ENCODE measurements around the gene RGS1.
A peak's percentile ranks its signal among the peaks of the same experiment; 100 is the strongest.

The RGS1 gene

DNA sequence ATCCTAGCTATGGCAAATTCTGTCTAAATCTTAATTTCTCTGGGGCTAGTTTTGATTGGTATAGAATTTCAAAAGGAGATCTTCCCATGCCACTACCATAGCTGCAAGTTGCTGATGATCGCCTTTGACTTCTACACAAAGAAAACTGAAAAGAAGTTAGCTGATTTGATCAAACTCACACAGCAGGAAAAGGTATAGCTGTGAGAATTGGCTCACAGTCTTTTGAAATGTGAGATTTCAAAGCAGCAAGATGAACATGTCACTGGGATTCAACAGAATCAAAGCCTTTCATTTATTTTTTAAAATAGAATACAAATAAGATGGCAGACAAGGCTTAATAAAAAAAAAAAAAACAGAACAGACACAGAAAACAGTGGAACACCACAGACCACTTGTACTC, 7.5 kb upstream of the RGS1 start:
- Mint-ChIP-seq H3K4me3 (no peak overlapping the region), H3K27ac (no peak overlapping the region), H3K36me3 (no peaks in the 10 kb centered on the region), H3K4me1 (peaks cover 69% of the 10 kb centered on the region), H3K9me3 (peaks cover 15% of the 10 kb centered on the region)
- ATAC-seq = no peak
- DNase-seq (ENCODE audit: low spot score in 2 of 2) = no peak

DNA sequence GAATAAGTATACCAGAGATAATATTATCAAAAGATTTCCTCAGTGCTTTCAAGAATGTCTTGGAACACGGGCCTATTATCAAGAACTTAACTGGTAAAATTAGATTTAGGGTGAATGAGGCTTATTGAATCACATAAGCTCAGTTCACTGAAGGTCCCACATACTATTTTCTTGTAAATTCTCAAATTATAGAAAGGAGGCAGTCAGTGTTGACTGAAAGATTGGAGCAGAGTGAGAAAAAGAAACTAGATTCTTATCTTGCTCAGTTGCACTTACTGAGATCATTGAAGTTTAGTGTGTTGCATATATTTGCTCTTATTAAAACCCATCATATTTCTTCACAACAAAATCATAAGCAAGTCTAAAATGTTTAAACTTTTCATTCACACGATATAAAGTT, 3.9 kb upstream of the RGS1 start:
- H3K4me1 Mint-ChIP-seq = peaks cover 66% of the 10 kb centered on the region

DNA sequence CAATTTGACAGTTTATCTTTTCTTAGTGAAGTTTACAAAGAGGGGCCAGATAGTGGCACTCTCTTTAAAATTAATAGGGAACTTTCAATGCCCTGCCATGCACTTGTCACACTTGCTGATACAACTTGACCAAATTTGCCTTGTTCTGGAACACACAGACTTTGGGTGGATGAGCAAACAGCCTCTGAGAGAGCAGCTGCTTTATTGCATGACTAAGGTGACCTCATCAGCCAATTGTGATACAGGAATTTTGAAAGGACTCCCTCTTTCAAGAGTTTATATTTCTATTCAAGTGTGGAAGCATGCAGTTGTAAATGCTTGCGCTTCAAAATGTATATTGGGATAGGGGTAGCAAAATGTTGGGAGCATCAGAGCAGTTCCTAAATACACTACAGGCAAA, 2.1 kb upstream of the RGS1 start:
- no peak for DNase-seq (ENCODE audit: low spot score in 2 of 2)
- no peak for ATAC-seq
- H3K4me1 Mint-ChIP-seq = peaks cover 55% of the 10 kb centered on the region
- H3K4me3 Mint-ChIP-seq = peak overlapping the region; percentile 18
- H3K36me3 Mint-ChIP-seq = peaks cover 34% of the 10 kb centered on the region
- no peak overlapping the region for H3K27ac Mint-ChIP-seq
- H3K9me3 Mint-ChIP-seq = peaks cover 11% of the 10 kb centered on the region

More for the DNA sequence above, 3.9 kb upstream of the RGS1 start:
- DNase-seq (ENCODE audit: low spot score in 2 of 2) (no peak), ATAC-seq (no peak)
- H3K27ac Mint-ChIP-seq = peak overlapping the region; percentile 7
- peaks cover 11% of the 10 kb centered on the region for H3K9me3 Mint-ChIP-seq
- peaks cover 16% of the 10 kb centered on the region for H3K36me3 Mint-ChIP-seq
- H3K4me3 Mint-ChIP-seq = peak overlapping the region; percentile 6

DNA sequence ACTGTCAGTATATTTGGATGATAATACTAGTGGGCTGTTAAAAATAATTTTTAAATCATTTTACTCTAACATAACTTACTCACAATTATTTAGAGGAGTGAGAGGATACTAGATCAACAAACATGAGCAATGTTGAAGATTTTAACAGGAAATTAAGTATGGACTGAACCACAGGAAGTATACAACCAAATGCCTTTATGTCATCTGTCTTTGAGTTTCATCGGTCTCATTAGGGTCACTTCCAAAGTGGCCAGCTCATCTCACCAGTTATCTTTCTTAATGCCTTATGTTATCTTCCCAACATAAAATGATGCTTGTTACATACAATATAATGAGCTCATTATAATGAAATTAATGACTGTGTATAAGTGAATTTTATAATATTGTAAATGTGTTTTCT, 1.5 kb upstream of the RGS1 start:
- Mint-ChIP-seq H3K36me3 (peaks cover 40% of the 10 kb centered on the region), H3K4me3 (peak overlapping the region; percentile 18), H3K27ac (no peak overlapping the region), H3K4me1 (peaks cover 53% of the 10 kb centered on the region), H3K9me3 (peaks cover 11% of the 10 kb centered on the region)
- ATAC-seq = no peak
- no peak for DNase-seq (ENCODE audit: low spot score in 2 of 2)

DNA sequence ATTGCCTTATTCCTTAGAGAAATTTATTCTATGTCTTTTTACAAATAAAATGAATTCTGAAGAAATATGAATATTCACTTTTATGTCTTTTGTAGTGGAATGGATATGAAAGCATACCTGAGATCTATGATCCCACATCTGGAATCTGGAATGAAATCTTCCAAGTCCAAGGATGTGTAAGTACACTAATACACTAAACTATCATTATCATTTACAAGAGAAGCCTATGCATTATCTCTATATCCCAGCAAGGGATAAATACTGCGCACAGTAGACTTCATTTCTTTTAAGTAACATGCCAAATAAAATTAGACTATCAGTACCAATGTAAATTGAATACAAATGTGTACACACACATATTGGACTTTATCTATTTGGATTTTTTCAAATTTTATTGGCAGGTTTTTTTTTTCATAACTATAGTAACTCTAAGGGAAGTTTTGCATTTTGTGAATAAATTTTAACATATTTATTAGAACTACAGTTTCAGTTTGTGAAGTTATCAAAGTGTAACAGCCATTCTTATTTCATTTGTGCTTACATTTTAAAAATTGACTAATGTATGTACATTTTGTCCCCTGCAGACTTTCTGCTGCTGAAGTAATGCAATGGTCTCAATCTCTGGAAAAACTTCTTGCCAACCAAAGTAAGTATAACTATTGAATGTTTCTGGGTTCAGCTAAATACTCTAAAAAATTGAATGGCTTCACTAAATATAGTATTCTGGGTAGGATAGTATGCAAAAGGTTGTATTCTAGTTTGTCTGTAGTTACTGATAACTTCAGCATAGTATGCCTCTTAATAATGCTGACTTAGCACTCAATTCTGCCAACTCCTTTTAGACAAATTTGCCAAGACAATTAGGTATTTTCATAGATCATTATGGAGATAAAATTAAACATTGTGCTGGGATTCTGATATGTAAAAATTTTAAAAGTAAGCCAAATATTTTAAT, 894 bp downstream of the RGS1 start:
- peak overlapping the region; percentile 98 for H3K27ac Mint-ChIP-seq
- peaks cover 50% of the 10 kb centered on the region for H3K4me1 Mint-ChIP-seq

DNA sequence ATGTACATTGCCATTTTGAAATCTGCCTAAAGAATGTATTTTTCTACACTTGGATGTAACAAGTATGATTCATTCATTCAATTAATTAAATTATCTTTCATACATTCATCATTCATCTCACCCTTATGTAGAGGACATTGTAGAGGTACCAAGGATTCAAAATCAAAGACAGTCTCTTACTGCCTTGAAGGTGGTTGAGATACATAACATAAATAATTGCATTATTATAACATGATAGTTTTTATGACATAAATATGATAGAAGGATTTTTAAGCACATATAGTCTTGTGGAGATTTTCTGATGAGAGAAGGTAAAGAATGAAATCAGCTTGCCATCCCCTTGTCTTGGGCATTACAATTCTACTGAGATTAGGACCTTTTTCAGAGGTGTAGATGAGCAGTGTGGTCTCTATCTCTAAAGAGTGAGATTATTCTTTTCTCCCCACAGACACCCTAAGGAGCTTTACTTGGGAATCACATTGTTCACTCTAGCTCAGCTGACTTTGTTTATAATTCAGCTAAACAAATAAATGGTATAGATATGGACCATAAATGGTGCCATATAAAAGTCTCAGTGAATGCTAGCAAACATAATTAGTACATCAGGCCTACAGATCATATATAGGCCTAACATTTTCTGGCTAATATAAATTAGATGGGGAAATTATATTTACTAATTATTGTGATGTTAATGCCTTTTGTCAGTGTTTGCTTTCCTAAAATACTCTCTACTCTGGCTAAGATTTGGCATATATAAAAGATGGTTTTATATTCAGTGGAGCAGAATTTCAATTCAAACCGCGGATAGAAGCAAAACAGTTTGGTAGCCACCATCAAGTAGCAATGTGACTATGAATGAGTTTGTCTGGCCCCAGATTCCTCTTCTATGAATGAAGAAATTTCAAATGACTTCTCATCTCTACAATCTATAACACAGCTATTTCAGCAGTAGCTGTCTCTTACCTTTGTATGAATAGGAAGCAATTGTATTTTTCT, 1.9 kb downstream of the RGS1 start:
- Mint-ChIP-seq H3K4me3 (peak overlapping the region; percentile 81), H3K9me3 (no peaks in the 10 kb centered on the region), H3K4me1 (peaks cover 41% of the 10 kb centered on the region), H3K27ac (peak overlapping the region; percentile 98), H3K36me3 (peaks cover 63% of the 10 kb centered on the region)
- ATAC-seq = no peak
- DNase-seq (ENCODE audit: low spot score in 2 of 2) = no peak

More for the DNA sequence above, 894 bp downstream of the RGS1 start:
- no peak for ATAC-seq
- Mint-ChIP-seq H3K36me3 (peaks cover 63% of the 10 kb centered on the region), H3K4me3 (peak overlapping the region; percentile 81), H3K9me3 (no peaks in the 10 kb centered on the region)
- DNase-seq (ENCODE audit: low spot score in 2 of 2) = no peak

DNA sequence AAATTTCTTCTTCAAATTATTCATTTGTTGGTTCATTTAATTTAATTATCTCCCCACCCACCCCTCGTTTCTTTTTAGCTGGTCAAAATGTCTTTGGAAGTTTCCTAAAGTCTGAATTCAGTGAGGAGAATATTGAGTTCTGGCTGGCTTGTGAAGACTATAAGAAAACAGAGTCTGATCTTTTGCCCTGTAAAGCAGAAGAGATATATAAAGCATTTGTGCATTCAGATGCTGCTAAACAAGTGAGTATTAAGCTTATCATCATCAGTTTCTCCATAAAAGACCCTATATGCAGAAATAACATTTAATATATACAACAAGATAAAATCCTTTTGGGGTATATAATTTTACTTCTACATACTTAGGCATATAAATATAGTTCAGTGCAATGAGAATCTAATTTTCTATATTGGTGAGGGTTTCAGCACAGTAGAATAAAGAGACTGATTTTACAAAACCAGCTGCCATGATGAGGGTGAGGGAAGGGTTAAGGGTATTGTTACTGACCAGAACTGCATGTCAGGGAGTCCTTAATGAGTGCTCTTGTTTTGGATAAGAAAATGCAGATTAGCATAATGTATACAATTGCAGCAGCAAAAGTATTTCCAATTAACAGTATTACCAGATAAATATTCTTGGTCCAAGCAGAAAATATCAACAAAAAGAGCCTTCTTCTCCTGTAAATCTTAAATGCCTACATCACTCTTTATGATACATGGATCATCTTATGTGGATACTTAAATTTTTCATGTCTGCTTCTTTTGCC, 2.8 kb downstream of the RGS1 start:
- ATAC-seq (no peak), DNase-seq (ENCODE audit: low spot score in 2 of 2) (no peak)
- Mint-ChIP-seq H3K4me1 (peaks cover 32% of the 10 kb centered on the region), H3K27ac (peak overlapping the region; percentile 98), H3K4me3 (peak overlapping the region; percentile 81), H3K36me3 (peaks cover 63% of the 10 kb centered on the region), H3K9me3 (no peaks in the 10 kb centered on the region)

DNA sequence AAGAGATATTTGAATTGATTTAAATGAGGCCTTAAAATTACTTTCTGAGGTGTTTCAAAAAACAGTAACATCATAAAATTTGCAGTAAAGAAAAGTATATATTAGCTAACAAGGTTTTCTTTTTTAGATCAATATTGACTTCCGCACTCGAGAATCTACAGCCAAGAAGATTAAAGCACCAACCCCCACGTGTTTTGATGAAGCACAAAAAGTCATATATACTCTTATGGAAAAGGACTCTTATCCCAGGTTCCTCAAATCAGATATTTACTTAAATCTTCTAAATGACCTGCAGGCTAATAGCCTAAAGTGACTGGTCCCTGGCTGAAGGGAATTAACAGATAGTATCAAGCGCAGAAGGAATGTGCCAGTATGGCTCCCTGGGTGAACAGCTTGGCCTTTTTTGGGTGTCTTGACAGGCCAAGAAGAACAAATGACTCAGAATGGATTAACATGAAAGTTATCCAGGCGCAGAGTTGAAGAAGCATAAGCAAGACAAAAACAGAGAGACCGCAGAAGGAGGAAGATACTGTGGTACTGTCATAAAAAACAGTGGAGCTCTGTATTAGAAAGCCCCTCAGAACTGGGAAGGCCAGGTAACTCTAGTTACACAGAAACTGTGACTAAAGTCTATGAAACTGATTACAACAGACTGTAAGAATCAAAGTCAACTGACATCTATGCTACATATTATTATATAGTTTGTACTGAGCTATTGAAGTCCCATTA, 3.6 kb downstream of the RGS1 start:
- Mint-ChIP-seq H3K27ac (peak overlapping the region; percentile 98), H3K9me3 (no peaks in the 10 kb centered on the region), H3K36me3 (peaks cover 63% of the 10 kb centered on the region), H3K4me3 (peak overlapping the region; percentile 81), H3K4me1 (peaks cover 27% of the 10 kb centered on the region)
- DNase-seq (ENCODE audit: low spot score in 2 of 2) (no peak), ATAC-seq (peak; percentile 60)

DNA sequence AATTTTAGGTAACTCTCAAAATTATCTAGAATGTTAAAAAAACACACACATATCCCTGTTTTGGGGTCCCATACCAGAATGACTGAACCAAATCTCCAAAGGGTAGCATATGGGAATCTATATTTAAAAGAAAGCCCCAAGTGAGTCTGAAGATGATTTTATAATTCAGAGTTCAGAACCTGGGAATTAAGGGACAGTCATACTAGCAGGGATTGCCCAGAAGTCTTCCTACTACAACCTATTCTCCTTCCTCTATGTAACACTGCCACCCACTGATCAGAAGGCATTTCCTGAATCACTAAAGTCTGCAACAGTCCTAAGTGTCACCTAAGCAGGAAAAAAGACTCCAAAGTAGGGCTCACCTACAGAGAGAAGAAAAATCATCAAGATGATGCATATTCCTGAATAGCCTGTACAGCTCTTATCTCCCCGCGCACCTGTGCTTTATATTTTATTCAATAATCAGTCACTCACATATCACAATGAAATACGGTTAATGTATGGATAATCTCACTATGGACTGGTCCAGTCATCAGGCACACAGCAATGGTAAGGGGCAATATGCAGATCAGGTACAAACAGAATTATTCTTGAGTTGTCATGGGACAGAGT, 4.9 kb downstream of the RGS1 start:
- no peak for DNase-seq (ENCODE audit: low spot score in 2 of 2)
- H3K4me1 Mint-ChIP-seq = peaks cover 19% of the 10 kb centered on the region
- peaks cover 59% of the 10 kb centered on the region for H3K36me3 Mint-ChIP-seq
- H3K9me3 Mint-ChIP-seq = no peaks in the 10 kb centered on the region
- peak overlapping the region; percentile 81 for H3K4me3 Mint-ChIP-seq
- peak; percentile 42 for ATAC-seq
- peak overlapping the region; percentile 98 for H3K27ac Mint-ChIP-seq

DNA sequence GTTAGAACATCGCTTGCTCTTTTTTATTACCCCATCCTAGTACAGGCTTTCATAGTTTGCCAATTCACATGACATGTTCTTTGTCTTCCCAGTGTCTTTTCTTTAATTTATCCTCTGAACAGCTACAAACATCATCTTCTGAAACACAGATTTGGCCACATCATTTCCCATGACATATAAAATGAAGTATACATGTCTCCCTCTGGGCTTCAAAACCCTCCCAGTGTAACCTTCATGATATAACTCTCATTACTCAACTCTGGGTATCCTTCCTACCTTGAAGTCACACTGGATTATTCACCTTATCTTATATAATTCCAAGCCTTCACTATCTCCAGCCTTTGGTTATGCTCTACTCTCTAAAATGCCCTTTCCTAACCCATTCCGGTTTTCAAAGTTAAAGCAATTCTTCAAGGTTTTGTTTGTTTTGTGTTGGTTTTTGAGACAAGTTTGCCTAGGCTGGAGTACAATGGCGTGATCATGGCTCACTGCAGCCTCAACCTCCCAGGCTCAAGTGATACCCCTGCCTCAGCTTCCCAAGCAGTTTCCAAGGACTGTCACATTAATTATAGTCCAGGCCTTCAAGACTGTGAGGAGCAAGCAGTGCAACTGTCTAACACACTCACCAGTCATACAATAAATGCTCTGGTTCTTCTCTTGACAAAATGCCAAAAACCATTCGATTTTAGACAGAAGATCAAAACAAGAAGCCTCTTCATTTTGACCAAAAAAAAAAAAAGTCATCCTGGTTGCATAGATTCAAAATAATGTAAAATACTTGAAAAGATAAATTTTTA, 5.8 kb downstream of the RGS1 start:
- ATAC-seq (peak; percentile 55), DNase-seq (ENCODE audit: low spot score in 2 of 2) (no peak)
- Mint-ChIP-seq H3K4me3 (peak overlapping the region; percentile 81), H3K27ac (peak overlapping the region; percentile 98), H3K9me3 (no peaks in the 10 kb centered on the region), H3K4me1 (peaks cover 15% of the 10 kb centered on the region), H3K36me3 (peaks cover 51% of the 10 kb centered on the region)

DNA sequence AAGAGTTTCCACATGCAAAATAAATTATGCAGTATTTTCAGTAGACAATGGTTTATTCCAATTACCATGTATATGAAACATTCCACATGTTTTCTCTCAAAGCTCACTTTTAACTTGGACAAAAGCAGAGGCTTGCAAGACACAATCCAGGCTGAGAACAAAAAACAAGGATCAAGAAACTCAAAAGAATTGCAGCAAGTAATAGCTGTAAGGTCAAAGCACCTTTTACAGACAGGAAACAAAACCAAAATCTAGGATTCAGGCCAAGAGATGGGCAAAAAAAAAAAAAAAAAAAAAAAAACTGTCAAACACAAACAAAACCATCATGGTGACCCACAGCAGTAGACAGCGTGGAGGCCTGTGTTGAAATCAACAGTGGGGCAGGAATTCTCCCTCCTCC, 9.3 kb downstream of the RGS1 start:
- no peak overlapping the region for H3K27ac Mint-ChIP-seq
- ATAC-seq (no peak), DNase-seq (ENCODE audit: low spot score in 2 of 2) (no peak)
- no peaks in the 10 kb centered on the region for H3K9me3 Mint-ChIP-seq
- H3K4me1 Mint-ChIP-seq = peaks cover 22% of the 10 kb centered on the region
- no peak overlapping the region for H3K4me3 Mint-ChIP-seq
- peaks cover 15% of the 10 kb centered on the region for H3K36me3 Mint-ChIP-seq

DNA sequence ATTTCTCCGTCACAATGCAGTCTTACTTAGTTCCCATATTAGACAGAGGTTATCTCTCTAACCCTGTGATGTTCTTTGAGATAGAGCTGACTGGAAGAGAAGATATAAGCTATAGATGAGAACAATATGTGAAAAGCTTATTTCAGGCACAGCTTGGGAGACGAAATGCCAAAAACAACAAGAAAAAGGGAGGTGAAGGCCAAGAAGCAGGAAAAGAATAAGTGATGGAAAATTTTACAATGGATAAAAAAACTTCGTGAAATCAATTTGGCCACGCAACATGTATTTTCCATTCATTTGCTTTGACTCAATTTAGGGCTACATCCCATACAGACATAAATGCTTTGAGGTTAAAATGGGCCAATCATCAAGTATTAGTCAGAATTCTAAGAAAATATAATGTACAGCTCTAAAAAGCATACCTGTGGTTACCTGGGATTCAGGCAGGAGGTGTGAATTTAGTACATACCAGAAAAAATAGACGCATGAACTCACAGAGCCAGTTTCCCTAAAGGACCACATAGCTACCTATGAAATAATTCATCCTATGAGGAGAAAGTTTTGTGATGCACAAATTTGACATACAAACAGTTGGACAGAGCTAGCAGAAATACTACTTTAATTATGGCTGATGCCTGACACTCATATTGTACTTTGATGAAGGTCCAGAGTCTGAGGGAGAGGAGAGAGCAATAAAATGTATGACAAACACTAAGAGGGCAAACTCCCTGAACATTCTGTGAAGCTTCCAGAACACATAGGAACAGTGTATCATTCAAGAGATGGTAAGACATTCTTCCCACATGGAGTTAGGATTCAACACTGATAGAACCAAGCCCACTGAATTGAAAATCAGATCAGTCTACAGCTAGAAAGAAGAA, 12.1 kb downstream of the RGS1 start:
- Mint-ChIP-seq H3K36me3 (no peaks in the 10 kb centered on the region), H3K9me3 (no peaks in the 10 kb centered on the region), H3K4me3 (no peak overlapping the region), H3K4me1 (peaks cover 6% of the 10 kb centered on the region), H3K27ac (no peak overlapping the region)
- DNase-seq (ENCODE audit: low spot score in 2 of 2) (no peak), ATAC-seq (peak; percentile 44)

Data from stimulated activated effector memory CD8-positive, alpha-beta T cell treated with anti-CD3 and anti-CD28 coated beads, Interleukin-12 subunit alpha, Interleukin-12 subunit beta, amount 100 ng/mL, for 72 hours (primary cell).